Measurements from ENCODE around the gene KATNAL1. TPM values are rescaled to one million over a fixed set of nuclear protein-coding genes. Genes with fewer than 3 reads are reported as not detected.

The KATNAL1 gene
- total and polyA plus RNA-seq, 2 of the 4 experiments (the other 2 are of a cell fraction), result 6.9 to 16.8 TPM

- Histone ChIP-seq H2AFZ (replicated peaks; ENCODE audit: low read length, poor library complexity) (no peak overlapping the region), H2AK9ac (replicated peaks; ENCODE audit: low read depth, low read length, poor library complexity) (no peak overlapping the region), H2AK5ac (ENCODE audit: low read depth, low read length) (no peak overlapping the region), H3K18ac (ENCODE audit: low read depth, low read length) (no peak overlapping the region), H3K9me3 (ENCODE audit: control insufficient read depth, insufficient read depth, low read length) (peaks cover 2% of the 10 kb centered on the region; the same call in 1 of the 2 replicates), H2BK120ac (ENCODE audit: low read depth, low read length) (no peak overlapping the region), H3K56ac (ENCODE audit: extremely low read depth, insufficient read depth, low read length) (no peak overlapping the region), H2BK15ac (ENCODE audit: low read depth, low read length) (no peak overlapping the region), H3K9ac (ENCODE audit: low read depth, low read length) (no peak overlapping the region), H3K4me1 (ENCODE audit: control insufficient read depth, insufficient read depth, low read length) (no peaks in the 10 kb centered on the region), H3K14ac (replicated peaks; ENCODE audit: low read depth, low read length) (no peak overlapping the region), H3K27me3 (ENCODE audit: control insufficient read depth, insufficient read depth, low read length) (no peaks in the 10 kb centered on the region; the same call in 1 of the 2 replicates), H4K8ac (ENCODE audit: low read depth in 2 of 2, low read length in 2 of 2) (no peak overlapping the region), H3K27ac (ENCODE audit: insufficient read depth, low read length) (no peak overlapping the region), H2BK5ac (ENCODE audit: low read depth, low read length, poor library complexity, severe bottlenecking) (no peak overlapping the region), H4K20me1 (ENCODE audit: insufficient read depth, low read length) (no peaks in the 10 kb centered on the region), H4K91ac (ENCODE audit: insufficient read depth, low read depth, low read length) (no peak overlapping the region), H2BK20ac (ENCODE audit: low read depth, low read length) (no peak overlapping the region), H4K5ac (ENCODE audit: low read depth, low read length) (no peak overlapping the region), H3K4ac (ENCODE audit: low read depth, low read length) (no peak overlapping the region), H3K79me1 (ENCODE audit: low read depth in 1 of 2, low read length in 2 of 2) (peaks cover 2% of the 10 kb centered on the region in 2 experiments; a peak in 1 of 4 replicates), H3K4me2 (ENCODE audit: low read depth, low read length) (no peak overlapping the region), H3K4me3 (ENCODE audit: insufficient read depth, low read depth, low read length) (no peak overlapping the region), H3K23ac (ENCODE audit: low read depth, low read length) (no peak overlapping the region), H3K36me3 (ENCODE audit: control insufficient read depth, insufficient read depth, low read length) (no peaks in the 10 kb centered on the region), H3K9me1 (ENCODE audit: insufficient read depth, low read length) (peaks cover 4% of the 10 kb centered on the region; the same call in 1 of the 2 replicates)
- dilution Hi-C loops (cut with HindIII; ENCODE audit: low sequenced_read_pairs, unreplicated experiment), result no loop called here
- no CpG with 5 or more reads among the region's 3 CpGs for WGBS, 2 experiments (ENCODE audit: extremely low coverage in 2 of 2, insufficient read length in 1 of 2)
- ChIA-PET CTCF (no interaction called here), POLR2A (ENCODE audit: unreplicated experiment) (no interaction called here)
- no TSS peak for BruUV-seq (replicated peaks)
- intact Hi-C loops (cut with micrococcal nuclease), result no loop called here
- TF ChIP-seq SMC3 (IDR thresholded peaks at IDR 0.05; ENCODE audit: low read depth, low read length) (no peak), RFX5 (IDR thresholded peaks at IDR 0.05; ENCODE audit: low read depth, low read length) (no peak), RCOR1 (IDR thresholded peaks at IDR 0.05; ENCODE audit: insufficient replicate concordance, low read length) (no peak), BHLHE40 (IDR thresholded peaks at IDR 0.05; ENCODE audit: low read depth, low read length) (no peak), FOS (IDR thresholded peaks at IDR 0.05; ENCODE audit: low read depth, low read length) (no peak), MXI1 (IDR thresholded peaks at IDR 0.05; ENCODE audit: borderline replicate concordance, low read depth, low read length) (no peak), CHD1 (IDR thresholded peaks at IDR 0.05; ENCODE audit: low read depth, low read length) (no peak), NFE2L2 (IDR thresholded peaks at IDR 0.05; ENCODE audit: low read depth, low read length) (no peak), MAZ (IDR thresholded peaks at IDR 0.05; ENCODE audit: borderline replicate concordance, low read depth, low read length) (no peak), CEBPB (IDR thresholded peaks at IDR 0.05; ENCODE audit: low read depth, low read length) (no peak), POLR2A (IDR thresholded peaks at IDR 0.05; ENCODE audit: low read depth, low read length) (no peak), RAD21 (IDR thresholded peaks at IDR 0.05; ENCODE audit: low read length) (no peak), MAFK (IDR thresholded peaks at IDR 0.05; ENCODE audit: low read depth, low read length) (no peak)
- TF ChIP-seq, protein P1, sequence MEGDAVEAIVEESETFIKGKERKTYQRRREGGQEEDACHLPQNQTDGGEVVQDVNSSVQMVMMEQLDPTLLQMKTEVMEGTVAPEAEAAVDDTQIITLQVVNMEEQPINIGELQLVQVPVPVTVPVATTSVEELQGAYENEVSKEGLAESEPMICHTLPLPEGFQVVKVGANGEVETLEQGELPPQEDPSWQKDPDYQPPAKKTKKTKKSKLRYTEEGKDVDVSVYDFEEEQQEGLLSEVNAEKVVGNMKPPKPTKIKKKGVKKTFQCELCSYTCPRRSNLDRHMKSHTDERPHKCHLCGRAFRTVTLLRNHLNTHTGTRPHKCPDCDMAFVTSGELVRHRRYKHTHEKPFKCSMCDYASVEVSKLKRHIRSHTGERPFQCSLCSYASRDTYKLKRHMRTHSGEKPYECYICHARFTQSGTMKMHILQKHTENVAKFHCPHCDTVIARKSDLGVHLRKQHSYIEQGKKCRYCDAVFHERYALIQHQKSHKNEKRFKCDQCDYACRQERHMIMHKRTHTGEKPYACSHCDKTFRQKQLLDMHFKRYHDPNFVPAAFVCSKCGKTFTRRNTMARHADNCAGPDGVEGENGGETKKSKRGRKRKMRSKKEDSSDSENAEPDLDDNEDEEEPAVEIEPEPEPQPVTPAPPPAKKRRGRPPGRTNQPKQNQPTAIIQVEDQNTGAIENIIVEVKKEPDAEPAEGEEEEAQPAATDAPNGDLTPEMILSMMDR (conservative IDR thresholded peaks at IDR 0.05; ENCODE audit: low read depth, low read length), result no peak
- TF ChIP-seq, protein P2, sequence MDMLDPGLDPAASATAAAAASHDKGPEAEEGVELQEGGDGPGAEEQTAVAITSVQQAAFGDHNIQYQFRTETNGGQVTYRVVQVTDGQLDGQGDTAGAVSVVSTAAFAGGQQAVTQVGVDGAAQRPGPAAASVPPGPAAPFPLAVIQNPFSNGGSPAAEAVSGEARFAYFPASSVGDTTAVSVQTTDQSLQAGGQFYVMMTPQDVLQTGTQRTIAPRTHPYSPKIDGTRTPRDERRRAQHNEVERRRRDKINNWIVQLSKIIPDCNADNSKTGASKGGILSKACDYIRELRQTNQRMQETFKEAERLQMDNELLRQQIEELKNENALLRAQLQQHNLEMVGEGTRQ (IDR thresholded peaks at IDR 0.05; ENCODE audit: low read depth, low read length), result no peak
- TF ChIP-seq, protein P3, sequence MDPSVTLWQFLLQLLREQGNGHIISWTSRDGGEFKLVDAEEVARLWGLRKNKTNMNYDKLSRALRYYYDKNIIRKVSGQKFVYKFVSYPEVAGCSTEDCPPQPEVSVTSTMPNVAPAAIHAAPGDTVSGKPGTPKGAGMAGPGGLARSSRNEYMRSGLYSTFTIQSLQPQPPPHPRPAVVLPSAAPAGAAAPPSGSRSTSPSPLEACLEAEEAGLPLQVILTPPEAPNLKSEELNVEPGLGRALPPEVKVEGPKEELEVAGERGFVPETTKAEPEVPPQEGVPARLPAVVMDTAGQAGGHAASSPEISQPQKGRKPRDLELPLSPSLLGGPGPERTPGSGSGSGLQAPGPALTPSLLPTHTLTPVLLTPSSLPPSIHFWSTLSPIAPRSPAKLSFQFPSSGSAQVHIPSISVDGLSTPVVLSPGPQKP (IDR thresholded peaks at IDR 0.05; ENCODE audit: borderline replicate concordance, low read depth, low read length), result no peak
- DNase-seq, result no peak
- in situ Hi-C loops (cut with MboI; ENCODE audit: low sequenced_read_pairs), result no loop called here
- ATAC-seq (ENCODE audit: low read depth), result no peak
Measured at GRCh38 chr13:30321256-30321655, 13.9 kb upstream of the KATNAL1 start.

All from IMR-90 (cell line).